CD14-positive monocyte (primary cell): ENCODE data around the gene NHERF2. TPM values are rescaled to one million over a fixed set of nuclear protein-coding genes. Genes with fewer than 3 reads are reported as not detected.
A peak's percentile ranks its signal among the peaks of the same experiment; 100 is the strongest.

Source experiments
- DNase-seq, 3 donors: peaks; one replicate each; pipeline ENCODE4 v3.0.0-alpha.2; 2011 to 2022
- H2AFZ ChIP-seq: 2 replicates; pipeline ENCODE4 v1.6.0; 2012; ENCODE audit warnings: mild to moderate bottlenecking, low read depth, low read length, inconsistent platforms; ENCODE audit not compliant: insufficient read depth, poor library complexity, severe bottlenecking
- H3K27ac ChIP-seq, 2 donors: 1 replicate in 1 of 2; 2 replicates in 1 of 2; pipeline ENCODE4 v1.5.1; 2012 to 2013; ENCODE audit warnings: low read length in 2 of 2, control low read depth in 1 of 2, inconsistent platforms in 1 of 2, low read depth in 1 of 2, mild to moderate bottlenecking in 1 of 2
- H3K27me3 ChIP-seq, 2 donors: one replicate each; pipeline versions ENCODE4 v1.6.0 to v1.6.1; 2011 to 2013; ENCODE audit warnings: low read length in 2 of 2; ENCODE audit not compliant: control insufficient read depth in 2 of 2, insufficient read depth in 2 of 2
- H3K36me3 ChIP-seq, 2 donors: replicated peaks in 1 of 2; 1 replicate in 1 of 2; 2 replicates in 1 of 2; pipeline versions ENCODE4 v1.5.1 to v1.6.1; 2012 to 2013; ENCODE audit warnings: low read length in 2 of 2, control low read depth in 1 of 2, inconsistent platforms in 1 of 2, mild to moderate bottlenecking in 1 of 2; ENCODE audit not compliant: insufficient read depth in 2 of 2, control insufficient read depth in 1 of 2
- H3K4me1 ChIP-seq, 2 donors: 1 replicate in 1 of 2; 2 replicates in 1 of 2; pipeline versions ENCODE4 v1.5.1 to v1.6.1; 2012 to 2013; ENCODE audit warnings: low read length in 2 of 2, control low read depth in 1 of 2, inconsistent platforms in 1 of 2, mild to moderate bottlenecking in 1 of 2, moderate library complexity in 1 of 2; ENCODE audit not compliant: insufficient read depth in 2 of 2, control insufficient read depth in 1 of 2
- H3K4me2 ChIP-seq: replicated peaks from 2 replicates; pipeline ENCODE3; 2012; ENCODE audit warnings: low read length, moderate library complexity, mild to moderate bottlenecking; ENCODE audit not compliant: poor library complexity, severe bottlenecking; ENCODE audit errors: extremely low read depth
- H3K4me3 ChIP-seq, 3 experiments: fragments of 200-600 bp in 1 of 3; sonication (generic) in 1 of 3; replicated peaks in 1 of 3; 1 replicate in 2 of 3; 2 replicates in 1 of 3; pipeline ENCODE4 v1.5.1; 2011 to 2013; ENCODE audit warnings: low read length in 3 of 3, mild to moderate bottlenecking in 3 of 3, control low read depth in 2 of 3, low read depth in 2 of 3, inconsistent platforms in 1 of 3, moderate library complexity in 1 of 3
- H3K79me2 ChIP-seq: 2 replicates; pipeline ENCODE4 v1.6.0; 2012; ENCODE audit warnings: mild to moderate bottlenecking, control low read depth, inconsistent platforms, low read length, moderate library complexity; ENCODE audit not compliant: insufficient read depth
- H3K9ac ChIP-seq: 2 replicates; pipeline ENCODE4 v1.6.0; 2017; ENCODE audit warnings: low read length, mild to moderate bottlenecking; ENCODE audit not compliant: insufficient read depth, poor library complexity, severe bottlenecking
- H3K9me3 ChIP-seq, 2 donors: replicated peaks in 1 of 2; 1 replicate in 1 of 2; 2 replicates in 1 of 2; pipeline versions ENCODE4 v1.5.1 to v1.6.1; 2012 to 2013; ENCODE audit warnings: low read length in 2 of 2, control low read depth in 1 of 2; ENCODE audit not compliant: control insufficient read depth in 1 of 2, insufficient read depth in 1 of 2
- H4K20me1 ChIP-seq: 2 replicates; pipeline ENCODE4 v1.6.0; 2012; ENCODE audit warnings: mild to moderate bottlenecking, low read length, control low read depth, moderate library complexity; ENCODE audit not compliant: insufficient read depth
- H3K27ac Mint-ChIP-seq, 7 donors: one replicate each; pipeline ENCODE4 v1.8.0; 2020; ENCODE audit warnings: mild to moderate bottlenecking in 7 of 7, mixed read lengths in 7 of 7, moderate library complexity in 6 of 7, inconsistent platforms in 2 of 7
- H3K27me3 Mint-ChIP-seq, 3 donors: one replicate each; pipeline ENCODE4 v1.8.0; 2021 to 2022; ENCODE audit warnings: low read depth in 3 of 3, mild to moderate bottlenecking in 3 of 3, mixed read lengths in 3 of 3, moderate library complexity in 3 of 3, inconsistent platforms in 1 of 3
- H3K36me3 Mint-ChIP-seq, 2 donors: one replicate each; pipeline ENCODE4 v1.8.0; 2020; ENCODE audit warnings: mixed read lengths in 2 of 2, inconsistent platforms in 1 of 2, mild to moderate bottlenecking in 1 of 2
- H3K4me1 Mint-ChIP-seq: one replicate; pipeline ENCODE4 v1.8.0; 2020; ENCODE audit warnings: mild to moderate bottlenecking, mixed read lengths
- H3K4me3 Mint-ChIP-seq, 2 donors: one replicate each; pipeline ENCODE4 v1.8.0; 2020; ENCODE audit warnings: mild to moderate bottlenecking in 2 of 2, mixed read lengths in 2 of 2, moderate library complexity in 1 of 2
- H3K9me3 Mint-ChIP-seq, 7 donors: one replicate each; pipeline ENCODE4 v1.8.0; 2020 to 2022; ENCODE audit warnings: mixed read lengths in 7 of 7, mild to moderate bottlenecking in 6 of 7, moderate library complexity in 6 of 7, inconsistent platforms in 2 of 7
- CTCF ChIP-seq: fragments of 200-600 bp; IDR thresholded peaks from one replicate; pipeline ENCODE4 v1.8.0; 2022; ENCODE audit warnings: antibody characterized with exemption, mild to moderate bottlenecking
- WGBS: methylation state at CpG from one replicate; pipeline ENCODE4 v1.1.5; 2013; ENCODE audit warnings: missing lambda C conversion rate; ENCODE audit not compliant: insufficient coverage; 5-methylcytosine and 5-hydroxymethylcytosine counted together
- intact Hi-C, 2 donors: fragments of 100-400 bp; cut with micrococcal nuclease; formaldehyde crosslinking; loops; one replicate each; pipeline versions ENCODE4 v1.15.0 to v1.15.1; 2023
- polyA plus RNA-seq, 3 donors: library from polyadenylated mRNA; depleted of rRNA in 1 of 3; unstranded in 2 of 3; stranded (reverse) in 1 of 3; fragments of 300-500 nt in 2 of 3; fragments of >200 nt in 1 of 3; fragmentation: Illumina TruSeq in 2 of 3; gene quantifications; 1 replicate in 2 of 3; 2 replicates in 1 of 3; pipeline ENCODE4 v1.2.3, GENCODE V29; 2012 to 2021

NHERF2 gene
- polyA plus RNA-seq, 3 donors: 0.66 to 8.2 (median 0.78) TPM

GRCh38 chr16:2057438-2057837, 30.7 kb downstream of the NHERF2 start:
- Mint-ChIP-seq H3K4me1 (no peaks in the 10 kb centered on the region), H3K36me3 (peaks cover 66 to 89% of the 10 kb centered on the region in 2 donors), H3K27ac (peak overlapping the region in 1 of 7 donors; percentile 75), H3K9me3 (no peaks in the 10 kb centered on the region), H3K4me3 (no peak overlapping the region), H3K27me3 (no peaks in the 10 kb centered on the region)
- Histone ChIP-seq H4K20me1 (no peaks in the 10 kb centered on the region), H3K4me3 (no peak overlapping the region), H3K79me2 (no peaks in the 10 kb centered on the region), H3K9ac (no peak overlapping the region), H3K9me3 (no peaks in the 10 kb centered on the region), H2AFZ (no peak overlapping the region), H3K4me1 (no peaks in the 10 kb centered on the region), H3K27me3 (no peaks in the 10 kb centered on the region), H3K36me3 (peaks cover 71 to 91% of the 10 kb centered on the region in 2 donors), H3K27ac (no peak overlapping the region), H3K4me2 (no peak overlapping the region)
- no peak for DNase-seq
- TF ChIP-seq CTCF: no peak
- intact Hi-C loops: no loop called here
- 97% methylated on average over 8 of the region's 10 CpGs for WGBS

GRCh38 chr16:2058420-2058819, 31.7 kb downstream of the NHERF2 start:
- no peaks in the 10 kb centered on the region for H3K9me3 Mint-ChIP-seq
- peaks cover 0 to 1% (median 0%) of the 10 kb centered on the region in 3 donors for H3K27me3 Mint-ChIP-seq
- Histone ChIP-seq H3K4me2 (no peak overlapping the region), H3K27me3 (no peaks in the 10 kb centered on the region), H3K36me3 (peaks cover 70 to 91% of the 10 kb centered on the region in 2 donors), H3K27ac (no peak overlapping the region), H3K4me3 (no peak overlapping the region), H2AFZ (no peak overlapping the region), H3K79me2 (no peaks in the 10 kb centered on the region), H3K4me1 (no peaks in the 10 kb centered on the region), H4K20me1 (no peaks in the 10 kb centered on the region), H3K9ac (no peak overlapping the region), H3K9me3 (no peaks in the 10 kb centered on the region)
- no peak overlapping the region for H3K27ac Mint-ChIP-seq
- peaks cover 63 to 85% of the 10 kb centered on the region in 2 donors for H3K36me3 Mint-ChIP-seq
- no peak for TF ChIP-seq CTCF
- intact Hi-C loops: no loop called here
- no peak overlapping the region for H3K4me3 Mint-ChIP-seq
- no peaks in the 10 kb centered on the region for H3K4me1 Mint-ChIP-seq
- 97% methylated on average over 13 of the region's 13 CpGs for whole genome bisulfite sequencing
- DNase-seq: no peak
